ENCODE results near the gene C8B. TPM values are rescaled to one million over a fixed set of nuclear protein-coding genes. Genes with fewer than 3 reads are reported as not detected.

The C8B gene
- not detected for total RNA-seq

- ChIA-PET POLR2A (no interaction called here), CTCF (no interaction called here)
Measured at GRCh38 chr1:56965916-56966697, at the start of gene C8B. Gene C8B, minus strand, starts transcription at chr1:56966015. Its CDS starts 67 bp downstream, at chr1:56965948.

- CTCF ChIA-PET: no interaction called here
- POLR2A ChIA-PET: no interaction called here
Measured at GRCh38 chr1:57015071-57015470, 49.3 kb upstream of the C8B start.

GRCh38 chr1:57013522-57013921 lies 47.7 kb upstream of the C8B start:
- POLR2A ChIA-PET: no interaction called here
- CTCF ChIA-PET: no interaction called here

GRCh38 chr1:57012315-57012714 lies 46.5 kb upstream of the C8B start:
- ChIA-PET CTCF (no interaction called here), POLR2A (no interaction called here)

GRCh38 chr1:57010511-57010910 lies 44.7 kb upstream of the C8B start:
- CTCF ChIA-PET: no interaction called here

GRCh38 chr1:57007948-57008347 lies 42.1 kb upstream of the C8B start:
- POLR2A ChIA-PET: no interaction called here
- CTCF ChIA-PET: no interaction called here

More at GRCh38 chr1:57010511-57010910, 44.7 kb upstream of the C8B start:
- POLR2A ChIA-PET: no interaction called here

GRCh38 chr1:57007472-57007871 lies 41.7 kb upstream of the C8B start:
- ChIA-PET CTCF (no interaction called here), POLR2A (no interaction called here)

GRCh38 chr1:57003398-57004139 lies 37.8 kb upstream of the C8B start:
- ChIA-PET CTCF (no interaction called here), POLR2A (no interaction called here)

GRCh38 chr1:56995414-56996100 lies 29.7 kb upstream of the C8B start:
- ChIA-PET CTCF (no interaction called here), POLR2A (no interaction called here)

- ChIA-PET POLR2A (no interaction called here), CTCF (no interaction called here)
Measured at GRCh38 chr1:56993475-56993874, 27.7 kb upstream of the C8B start.

- ChIA-PET POLR2A (no interaction called here), CTCF (no interaction called here)
Measured at GRCh38 chr1:56992318-56993125, 26.7 kb upstream of the C8B start.

GRCh38 chr1:56991576-56991975 lies 25.8 kb upstream of the C8B start:
- ChIA-PET POLR2A (no interaction called here), CTCF (no interaction called here)

- ChIA-PET CTCF (no interaction called here), POLR2A (no interaction called here)
Measured at GRCh38 chr1:56986397-56986796, 20.6 kb upstream of the C8B start.

- POLR2A ChIA-PET: no interaction called here
- CTCF ChIA-PET: no interaction called here
Measured at GRCh38 chr1:56985857-56986256, 20.0 kb upstream of the C8B start.

GRCh38 chr1:56983484-56983883 lies 17.7 kb upstream of the C8B start:
- POLR2A ChIA-PET: no interaction called here
- CTCF ChIA-PET: no interaction called here

- POLR2A ChIA-PET: no interaction called here
- CTCF ChIA-PET: no interaction called here
Measured at GRCh38 chr1:56979986-56980755, 14.4 kb upstream of the C8B start.

GRCh38 chr1:56978819-56979218 lies 13.0 kb upstream of the C8B start:
- POLR2A ChIA-PET: no interaction called here
- CTCF ChIA-PET: no interaction called here

GRCh38 chr1:56977910-56978309 lies 12.1 kb upstream of the C8B start:
- POLR2A ChIA-PET: no interaction called here
- CTCF ChIA-PET: no interaction called here

GRCh38 chr1:56975446-56975845 lies 9.6 kb upstream of the C8B start:
- POLR2A ChIA-PET: no interaction called here
- CTCF ChIA-PET: no interaction called here

Measured in activated CD8-positive, alpha-beta memory T cell treated with anti-CD3 and anti-CD28 coated beads for 36 hours (primary cell).